ENCODE data around the gene PCDHB6.

GRCh38 chr5:141155540-141156374, 5.9 kb downstream of the PCDHB6 start:
- TF ChIP-seq EP300 (IDR thresholded peaks at IDR 0.05; ENCODE audit: low read depth): no peak
- TF ChIP-seq, protein P1, sequence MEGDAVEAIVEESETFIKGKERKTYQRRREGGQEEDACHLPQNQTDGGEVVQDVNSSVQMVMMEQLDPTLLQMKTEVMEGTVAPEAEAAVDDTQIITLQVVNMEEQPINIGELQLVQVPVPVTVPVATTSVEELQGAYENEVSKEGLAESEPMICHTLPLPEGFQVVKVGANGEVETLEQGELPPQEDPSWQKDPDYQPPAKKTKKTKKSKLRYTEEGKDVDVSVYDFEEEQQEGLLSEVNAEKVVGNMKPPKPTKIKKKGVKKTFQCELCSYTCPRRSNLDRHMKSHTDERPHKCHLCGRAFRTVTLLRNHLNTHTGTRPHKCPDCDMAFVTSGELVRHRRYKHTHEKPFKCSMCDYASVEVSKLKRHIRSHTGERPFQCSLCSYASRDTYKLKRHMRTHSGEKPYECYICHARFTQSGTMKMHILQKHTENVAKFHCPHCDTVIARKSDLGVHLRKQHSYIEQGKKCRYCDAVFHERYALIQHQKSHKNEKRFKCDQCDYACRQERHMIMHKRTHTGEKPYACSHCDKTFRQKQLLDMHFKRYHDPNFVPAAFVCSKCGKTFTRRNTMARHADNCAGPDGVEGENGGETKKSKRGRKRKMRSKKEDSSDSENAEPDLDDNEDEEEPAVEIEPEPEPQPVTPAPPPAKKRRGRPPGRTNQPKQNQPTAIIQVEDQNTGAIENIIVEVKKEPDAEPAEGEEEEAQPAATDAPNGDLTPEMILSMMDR (IDR thresholded peaks at IDR 0.05): no peak
- no peak for TF ChIP-seq POLR2A (IDR thresholded peaks at IDR 0.05)
- TF ChIP-seq POLR2AphosphoS5 (IDR thresholded peaks at IDR 0.05): no peak
